Measurements from ENCODE around the gene IL20RA.

The IL20RA gene

DNA sequence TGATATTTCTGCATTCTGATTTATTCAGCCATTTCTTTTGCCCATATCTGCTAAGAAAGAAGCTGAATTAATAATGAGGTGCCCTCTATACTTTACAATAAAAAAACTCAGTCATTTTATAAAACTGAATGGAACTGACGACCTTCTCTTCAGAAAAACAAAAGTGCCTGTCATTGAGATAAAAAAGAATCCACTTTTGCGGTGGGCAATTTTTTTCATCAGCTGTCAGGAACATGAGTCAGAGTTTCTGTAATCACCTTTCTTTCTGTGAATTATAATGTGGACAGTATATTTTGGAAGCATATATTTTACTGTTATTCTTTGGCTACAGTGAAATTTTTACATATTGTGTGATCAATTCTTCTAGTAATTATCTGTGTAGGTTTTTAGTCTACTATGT is 33.4 kb downstream of the IL20RA start:
- in situ Hi-C loops (cut with HindIII; ENCODE audit: low sequenced_read_pairs) = no loop called here

DNA sequence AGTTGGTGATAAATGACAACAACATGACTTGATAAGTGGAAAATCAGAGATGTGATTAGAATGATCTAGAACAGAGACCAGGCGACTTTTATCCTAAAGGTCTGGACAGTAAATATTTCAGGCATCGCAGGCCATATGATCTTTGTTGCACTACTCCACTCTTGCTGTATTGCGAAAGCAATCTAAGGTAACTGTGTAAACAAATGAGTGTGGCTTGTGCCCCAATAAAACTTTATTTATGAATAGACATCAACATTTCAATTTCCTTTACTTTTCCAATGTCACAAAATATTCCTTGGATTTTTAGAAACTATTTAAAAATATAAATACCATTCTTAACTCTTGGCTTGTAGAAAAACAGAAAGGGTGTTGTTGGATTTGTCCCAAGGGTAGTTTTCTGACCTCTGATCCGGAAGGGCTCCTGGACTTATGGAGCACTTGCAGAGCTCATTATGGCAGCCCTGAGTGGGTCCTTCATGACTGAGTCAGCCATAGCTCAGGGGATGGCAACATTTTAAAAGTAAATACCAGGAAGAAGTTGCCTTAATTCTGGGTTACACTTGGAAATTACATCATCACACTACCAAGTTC is 34.5 kb downstream of the IL20RA start:
- in situ Hi-C loops (cut with HindIII; ENCODE audit: low sequenced_read_pairs) = no loop called here

DNA sequence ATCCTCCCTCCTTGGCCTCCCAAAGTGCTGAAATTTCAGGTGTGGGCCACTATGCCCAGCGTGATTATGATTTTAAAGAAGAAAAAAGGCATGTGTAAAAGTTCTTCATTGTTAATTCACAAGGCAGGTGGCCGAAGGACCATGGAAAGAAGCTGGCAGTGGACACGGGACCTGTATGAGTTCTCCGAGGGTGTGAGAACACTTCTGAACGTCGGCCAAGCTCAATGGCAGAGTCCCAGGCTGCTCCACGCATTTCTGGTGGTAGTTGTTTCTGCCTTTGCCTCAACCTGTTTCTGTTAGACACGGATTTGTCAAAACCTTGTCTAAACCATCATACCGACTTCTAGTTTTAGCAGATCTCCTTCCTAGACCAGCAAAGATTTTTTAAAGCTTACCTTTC is 36.6 kb downstream of the IL20RA start:
- in situ Hi-C loops (cut with HindIII; ENCODE audit: low sequenced_read_pairs) = loop anchor here (5.0 kb wide), 1 partner anchor 34 kb away; the partner anchor contains the start of gene IL20RA

DNA sequence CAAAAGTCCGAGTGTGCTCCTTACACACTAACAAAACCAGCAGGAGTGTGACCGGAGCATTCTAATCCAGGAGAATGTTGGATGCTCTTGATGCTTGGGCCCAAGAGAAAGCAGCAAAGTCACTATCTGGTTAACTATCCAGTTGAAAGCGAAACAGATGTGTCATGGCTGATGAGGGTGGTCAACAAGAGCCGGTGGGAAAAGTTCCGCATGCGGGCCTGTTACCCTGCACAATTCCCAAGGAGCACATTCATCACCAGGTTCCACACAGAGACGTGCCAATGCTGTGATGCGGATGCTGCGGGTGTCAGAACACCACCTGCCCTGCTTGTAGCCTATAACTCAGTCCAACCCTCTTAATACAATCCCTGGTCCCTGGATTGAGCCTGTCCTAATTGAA is 38.7 kb downstream of the IL20RA start:
- in situ Hi-C loops (cut with HindIII; ENCODE audit: low sequenced_read_pairs) = loop anchor here (5.0 kb wide), 1 partner anchor 36 kb away; the partner anchor contains the start of gene IL20RA

DNA sequence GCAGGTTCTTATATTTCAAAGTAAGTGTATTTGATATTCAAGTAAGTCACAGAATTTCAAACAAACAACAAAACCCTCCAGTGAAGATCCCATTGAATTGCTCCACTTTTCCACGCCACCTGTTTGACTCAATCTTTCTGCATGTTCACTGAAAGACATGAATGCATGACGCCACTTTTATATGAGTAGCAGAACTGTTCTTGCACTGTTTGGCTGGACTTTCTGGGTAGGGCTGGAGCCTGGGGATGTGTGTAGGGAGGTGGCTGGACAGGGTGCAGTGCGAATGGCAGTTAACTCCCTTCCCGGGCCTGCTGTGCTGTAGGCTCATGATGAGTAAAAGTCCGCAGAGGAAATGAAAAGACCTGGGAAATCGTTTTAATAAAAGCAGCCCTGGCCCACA is 39.7 kb downstream of the IL20RA start:
- in situ Hi-C loops (cut with HindIII; ENCODE audit: low sequenced_read_pairs) = loop anchor here (5.0 kb wide), 1 partner anchor 37 kb away; the partner anchor contains the start of gene IL20RA

DNA sequence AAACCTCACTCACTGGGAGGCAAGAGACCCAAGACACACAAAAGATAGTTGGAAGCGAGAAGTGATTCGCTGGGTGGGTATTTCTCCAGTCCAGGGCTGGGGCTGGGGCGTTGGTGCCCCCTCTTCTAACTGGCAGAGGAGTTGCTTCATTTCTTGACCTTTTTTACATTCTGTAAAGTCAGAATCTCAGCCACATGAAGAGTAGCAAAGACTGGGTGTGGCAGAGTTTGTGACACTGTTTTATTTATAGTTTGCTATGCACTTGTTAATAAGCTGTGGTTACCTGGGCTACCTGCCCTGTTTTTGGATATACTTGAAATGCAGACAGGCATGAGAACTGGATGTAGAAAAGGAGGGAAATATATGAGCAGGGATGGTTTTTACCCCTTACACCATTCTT is 42.3 kb downstream of the IL20RA start:
- in situ Hi-C loops (cut with HindIII; ENCODE audit: low sequenced_read_pairs) = no loop called here

DNA sequence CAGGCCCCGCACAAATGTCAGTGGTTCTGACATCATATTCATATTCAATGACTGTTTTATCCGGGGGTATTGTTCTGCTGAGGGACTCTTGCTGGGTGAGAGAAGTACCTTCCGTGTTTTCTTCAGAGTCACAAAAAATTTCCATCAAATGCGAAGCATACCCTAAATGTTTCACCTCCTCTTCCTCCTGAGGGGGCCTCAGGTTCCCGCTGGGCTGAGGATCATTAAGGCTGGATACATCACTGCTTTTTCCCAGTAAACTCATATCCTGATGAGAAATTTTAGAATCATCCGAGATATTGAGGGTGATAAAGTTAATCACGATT is 42.8 kb downstream of the IL20RA start:
- in situ Hi-C loops (cut with HindIII; ENCODE audit: low sequenced_read_pairs) = no loop called here

DNA sequence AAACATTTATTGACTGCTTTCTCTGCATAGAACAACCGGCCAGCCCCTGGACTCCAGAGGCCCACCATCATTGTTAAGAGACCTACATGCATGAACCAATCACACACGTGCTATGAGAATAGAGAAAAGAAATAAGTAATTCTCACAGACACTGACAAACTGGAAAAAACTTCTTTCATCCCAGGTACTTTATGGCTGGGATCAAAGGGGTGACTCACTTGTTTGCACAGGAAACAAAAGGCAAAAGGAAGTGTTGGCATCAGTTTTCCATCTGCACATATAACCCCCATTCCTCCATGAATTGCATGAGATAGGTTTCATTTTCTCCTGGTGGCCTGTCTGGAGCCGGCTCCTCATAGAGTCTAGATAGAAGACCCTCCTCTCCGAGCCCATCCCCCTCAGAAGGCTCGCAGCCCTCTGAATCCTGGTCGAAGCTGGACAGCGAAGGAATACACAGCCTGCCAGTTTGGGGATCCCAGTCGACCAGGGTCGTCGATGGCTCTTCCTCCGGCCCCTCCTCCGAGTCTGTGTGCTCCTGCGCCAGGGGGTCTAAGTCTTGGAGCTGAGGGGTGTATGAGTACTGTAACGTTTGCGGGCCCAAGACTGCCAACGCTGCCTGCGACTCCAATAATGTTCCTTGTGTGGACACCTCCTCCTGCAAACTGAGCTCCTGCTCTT is 43.3 kb downstream of the IL20RA start:
- in situ Hi-C loops (cut with HindIII; ENCODE audit: low sequenced_read_pairs) = no loop called here

DNA sequence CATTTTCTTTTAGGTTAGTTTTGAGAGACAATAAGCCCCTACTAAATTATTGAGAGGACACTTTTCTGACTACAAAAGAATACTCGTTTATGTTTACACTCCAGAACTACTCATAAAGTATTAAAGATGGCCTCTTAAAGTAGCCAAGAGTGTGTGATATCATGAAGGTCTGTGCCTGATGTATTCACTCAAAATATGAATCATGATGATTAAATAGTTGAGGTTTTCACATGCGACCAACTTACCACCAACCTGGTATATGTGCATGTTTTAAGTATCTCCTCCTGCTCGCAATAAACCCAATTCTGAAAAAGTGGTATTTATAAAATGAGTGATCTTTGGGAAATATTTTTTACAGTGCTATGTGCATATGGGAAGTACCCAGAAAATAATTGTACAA is 43.9 kb downstream of the IL20RA start:
- in situ Hi-C loops (cut with HindIII; ENCODE audit: low sequenced_read_pairs) = no loop called here

DNA sequence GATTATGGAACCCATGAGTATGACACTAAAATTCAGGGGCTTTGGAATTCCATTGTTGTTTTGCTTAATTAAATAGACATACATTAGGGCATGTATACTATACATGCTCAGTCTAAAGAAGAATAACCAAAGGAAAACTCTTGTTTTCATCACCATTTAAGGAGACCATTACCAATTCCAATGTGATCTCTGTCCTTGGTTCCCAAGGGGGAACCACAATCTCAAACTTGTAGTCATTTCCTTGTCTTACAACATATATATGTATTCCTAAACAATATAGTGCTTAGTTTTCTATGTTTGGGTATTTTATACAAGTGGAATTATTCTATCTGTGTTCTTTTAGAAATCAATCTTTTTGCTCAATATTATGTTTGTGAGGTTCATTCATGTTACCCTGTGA is 49.2 kb downstream of the IL20RA start:
- in situ Hi-C loops (cut with HindIII; ENCODE audit: low sequenced_read_pairs) = no loop called here

DNA sequence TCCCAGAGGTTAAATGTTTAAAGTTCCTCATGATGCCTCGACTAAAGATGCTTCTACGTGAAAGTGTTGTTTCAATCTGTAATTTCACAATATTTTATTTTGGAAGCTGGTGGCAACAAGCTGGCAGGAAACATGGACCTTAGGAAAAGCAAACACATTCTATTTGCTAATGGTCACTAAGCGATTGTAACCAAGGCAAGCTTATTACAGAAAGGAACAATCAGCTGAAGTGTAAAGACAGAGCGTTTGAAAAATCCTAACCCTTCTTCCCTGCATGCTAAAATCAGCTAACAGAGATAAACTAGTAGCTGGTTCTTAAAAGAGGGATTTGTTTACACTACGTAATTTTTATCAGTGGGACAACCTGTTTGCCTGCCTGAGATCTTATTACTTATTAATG is 50.0 kb downstream of the IL20RA start:
- in situ Hi-C loops (cut with HindIII; ENCODE audit: low sequenced_read_pairs) = no loop called here

DNA sequence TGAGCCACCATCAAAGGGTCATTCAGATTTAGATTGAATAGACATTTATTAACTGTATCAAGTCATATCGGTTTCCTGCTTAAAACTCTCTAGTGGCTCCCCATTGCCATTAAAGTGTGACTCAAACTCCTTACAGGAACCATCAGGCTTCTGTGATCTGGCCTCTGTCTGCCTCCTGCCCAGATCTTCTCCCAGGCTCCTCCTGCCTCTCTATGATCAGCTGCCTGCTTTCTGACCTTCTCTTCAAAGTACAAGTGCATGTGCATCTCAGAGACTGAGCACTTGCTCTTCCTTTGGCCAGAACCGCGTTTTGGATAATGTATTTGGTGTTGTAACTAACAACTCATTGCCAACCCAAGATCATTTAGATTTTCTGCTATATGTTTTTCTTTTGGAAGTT is 52.7 kb downstream of the IL20RA start:
- in situ Hi-C loops (cut with HindIII; ENCODE audit: low sequenced_read_pairs) = no loop called here

DNA sequence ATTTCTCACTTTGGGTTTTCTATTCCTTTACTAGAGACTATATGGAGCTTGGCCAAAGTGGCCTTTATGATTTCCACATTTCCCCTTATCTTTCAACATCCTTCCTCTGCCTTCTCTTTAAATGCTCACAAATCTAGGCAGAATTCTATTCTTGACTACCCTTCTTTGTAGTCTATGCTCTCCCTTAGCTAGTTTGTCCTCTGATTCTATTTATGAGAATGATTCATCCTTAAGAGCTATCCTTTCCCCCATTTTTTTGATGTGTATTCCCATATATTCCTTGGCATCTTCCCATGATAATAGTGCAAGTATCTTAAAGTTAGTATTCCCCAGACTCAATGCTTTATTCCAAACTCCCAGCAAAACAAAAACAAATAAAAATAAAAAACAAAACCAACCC is 53.1 kb downstream of the IL20RA start:
- in situ Hi-C loops (cut with HindIII; ENCODE audit: low sequenced_read_pairs) = no loop called here

DNA sequence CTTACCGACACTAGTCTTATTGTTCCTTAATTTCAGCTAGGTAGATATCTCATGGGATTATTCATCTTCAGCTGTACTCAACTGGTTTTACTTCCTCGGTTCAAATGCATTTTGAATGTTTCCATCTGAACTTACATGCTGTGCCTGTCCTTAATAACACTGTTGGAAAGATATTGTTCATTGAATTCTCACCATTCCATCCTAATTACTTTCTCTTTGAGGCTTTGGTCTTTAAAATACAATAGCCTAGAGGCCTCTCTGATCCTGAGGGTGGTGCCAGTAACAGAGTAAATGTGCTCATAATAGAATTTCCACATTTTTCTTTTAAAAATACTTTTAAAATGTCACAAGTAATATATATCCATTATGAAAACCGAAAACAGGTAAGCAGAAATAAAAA is 54.0 kb downstream of the IL20RA start:
- in situ Hi-C loops (cut with HindIII; ENCODE audit: low sequenced_read_pairs) = no loop called here

DNA sequence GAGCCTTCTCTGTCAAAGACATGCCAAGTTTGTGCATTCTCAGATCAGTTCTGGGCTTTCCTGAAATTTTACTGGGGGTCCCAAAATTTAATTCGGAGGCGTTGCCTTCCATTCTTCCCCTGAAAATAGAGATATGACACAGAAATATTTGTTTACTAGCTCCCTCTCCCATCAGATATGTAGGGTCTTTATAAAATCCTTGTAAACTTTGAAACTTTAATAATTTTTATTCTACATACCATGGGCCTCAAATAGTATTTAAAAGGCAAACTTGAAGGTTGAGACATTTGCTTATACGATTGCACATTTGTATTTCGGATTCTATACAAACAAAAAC is 54.6 kb downstream of the IL20RA start:
- in situ Hi-C loops (cut with HindIII; ENCODE audit: low sequenced_read_pairs) = no loop called here

DNA sequence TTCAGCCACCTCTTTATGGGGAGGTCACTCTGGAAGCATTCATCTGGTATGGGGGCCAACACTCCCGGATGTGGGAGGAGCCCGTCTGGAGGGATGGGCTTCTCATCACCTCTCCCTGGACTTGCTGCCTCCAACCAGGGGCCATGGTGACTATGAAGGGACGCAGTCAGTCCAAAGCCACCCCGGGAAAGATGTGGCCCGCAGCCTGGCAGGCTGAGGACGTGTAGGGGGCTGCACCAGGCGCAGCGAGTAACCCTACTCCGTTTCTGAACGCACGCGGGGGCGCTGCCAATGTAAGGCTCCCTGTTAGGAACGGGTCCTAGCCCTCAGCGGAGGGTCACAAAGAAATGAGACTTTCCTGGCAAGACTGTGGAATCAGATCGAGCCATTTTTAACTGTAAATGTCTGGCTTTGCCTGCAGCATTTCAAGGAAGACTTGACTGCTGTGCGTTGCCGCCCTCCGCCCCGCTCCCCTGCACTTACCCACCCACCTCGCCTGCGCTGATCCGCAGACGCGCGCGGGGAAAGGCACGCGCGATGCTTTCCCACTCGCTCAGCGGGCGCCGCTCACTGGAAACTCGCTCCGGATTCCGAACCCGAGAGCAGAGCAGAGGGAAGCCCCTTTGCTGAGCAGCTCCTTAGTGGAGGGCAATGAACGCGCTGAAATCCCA is 55.1 kb downstream of the IL20RA start:
- in situ Hi-C loops (cut with HindIII; ENCODE audit: low sequenced_read_pairs) = no loop called here

DNA sequence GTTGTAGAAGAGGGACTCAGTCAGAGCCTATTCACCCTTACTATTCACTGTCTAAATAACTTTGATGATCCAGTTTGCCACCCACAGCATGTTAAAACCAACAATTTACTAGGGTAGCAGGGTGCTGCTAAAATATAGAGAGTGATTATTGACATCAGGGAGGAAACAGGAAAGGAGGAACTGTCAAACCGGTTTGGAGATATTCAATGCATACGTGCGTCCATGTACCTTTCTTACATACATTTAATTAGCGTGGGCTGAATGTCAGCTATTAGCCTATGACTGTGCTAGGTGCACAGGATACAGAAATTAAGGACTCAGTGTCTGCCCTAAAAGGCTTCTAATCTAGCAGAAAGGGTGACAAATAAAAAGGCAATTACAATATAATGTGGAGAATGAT is 57.2 kb downstream of the IL20RA start:
- in situ Hi-C loops (cut with HindIII; ENCODE audit: low sequenced_read_pairs) = no loop called here

DNA sequence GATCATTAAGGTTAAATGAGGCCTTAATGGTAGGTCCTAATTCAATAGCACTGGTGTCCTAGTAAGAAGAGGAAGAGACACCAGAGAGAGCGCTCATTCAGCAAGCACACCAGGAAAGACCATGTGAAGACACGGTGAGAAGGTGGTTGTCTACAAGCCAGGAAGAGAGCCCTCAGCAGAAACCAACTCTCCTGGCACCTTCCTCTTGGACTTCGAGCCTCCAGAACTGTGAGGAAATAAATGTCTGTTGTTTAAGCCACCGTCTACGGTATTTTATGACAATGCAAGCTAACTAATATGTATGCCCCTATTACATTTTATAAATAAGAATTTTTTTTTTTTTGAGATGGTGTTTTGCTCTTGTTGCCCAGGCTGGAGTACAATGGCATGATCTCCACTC is 59.3 kb downstream of the IL20RA start:
- in situ Hi-C loops (cut with HindIII; ENCODE audit: low sequenced_read_pairs) = no loop called here

DNA sequence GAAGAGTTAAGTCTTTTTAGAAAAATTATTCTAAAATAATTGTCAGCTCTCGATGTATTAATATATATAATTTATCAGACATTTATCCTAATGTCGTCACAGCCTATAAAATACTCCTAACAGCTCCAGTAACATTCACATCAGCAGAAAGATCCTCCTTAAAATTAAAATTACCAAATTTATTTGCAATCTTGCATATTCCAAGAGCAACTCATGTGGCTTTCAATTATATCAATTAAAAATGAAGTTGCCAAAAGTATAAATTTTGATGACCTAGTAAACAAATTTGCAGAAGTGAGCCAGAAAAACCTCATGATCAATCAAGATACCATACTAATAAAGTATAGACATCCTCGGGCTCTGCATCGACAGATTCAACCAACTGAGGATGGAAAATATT is 60.2 kb downstream of the IL20RA start:
- in situ Hi-C loops (cut with HindIII; ENCODE audit: low sequenced_read_pairs) = no loop called here

DNA sequence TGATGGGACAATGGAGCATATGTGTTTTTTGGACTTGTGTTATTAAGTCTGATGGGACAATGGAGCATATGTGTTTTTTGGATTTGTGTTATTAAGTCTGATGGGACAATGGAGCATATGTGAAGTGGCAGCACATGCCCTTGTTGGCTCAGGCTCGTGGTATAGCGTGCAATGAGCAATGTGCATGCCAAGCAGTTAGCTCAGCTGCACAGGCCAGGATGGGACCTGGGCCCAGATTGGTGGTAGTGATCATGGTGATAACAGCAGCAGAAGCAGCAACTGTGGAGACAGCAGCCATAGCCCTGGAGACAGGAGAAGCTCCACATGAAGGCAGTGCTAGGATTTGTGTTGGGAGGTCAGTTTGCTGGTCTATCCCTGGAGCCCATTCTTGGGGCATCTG is 61.1 kb downstream of the IL20RA start:
- in situ Hi-C loops (cut with HindIII; ENCODE audit: low sequenced_read_pairs) = no loop called here

DNA sequence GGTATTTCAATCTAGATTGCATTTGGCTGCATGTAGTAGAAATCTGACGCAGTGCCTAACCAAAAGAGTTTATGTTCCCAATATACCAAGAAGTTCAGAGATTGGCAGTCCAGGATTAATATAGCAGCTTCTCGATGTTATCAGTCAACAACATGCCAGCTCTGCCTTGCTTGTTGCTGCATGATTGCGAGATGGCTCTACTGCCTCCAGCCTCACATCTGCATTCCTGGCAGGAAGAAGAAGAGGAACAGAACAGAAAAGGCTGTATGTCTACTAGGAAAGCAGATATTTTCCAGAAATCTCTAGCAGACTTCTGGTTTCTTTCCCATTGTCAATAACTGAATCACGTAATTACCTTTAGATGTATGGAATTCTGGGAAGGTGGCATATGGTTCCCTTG is 61.8 kb downstream of the IL20RA start:
- in situ Hi-C loops (cut with HindIII; ENCODE audit: low sequenced_read_pairs) = no loop called here

DNA sequence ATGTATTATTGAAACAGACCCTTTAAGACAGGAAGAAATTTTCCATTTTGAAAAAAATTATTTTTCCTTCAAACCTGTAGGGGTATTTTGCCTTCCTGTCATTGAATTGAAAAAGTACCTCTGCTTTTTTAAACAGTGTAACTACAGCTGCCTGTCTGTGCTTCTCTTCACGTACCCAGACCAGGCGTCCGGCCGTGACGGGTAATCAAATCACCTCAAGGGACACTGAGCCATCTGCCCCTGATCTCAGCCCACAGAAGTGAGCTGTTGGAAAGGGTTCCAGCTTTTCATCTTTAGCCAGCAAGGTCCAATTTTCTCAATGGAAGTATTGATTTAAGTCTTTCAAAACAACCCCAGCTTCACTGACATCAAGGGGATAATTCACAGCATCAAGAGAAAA is 64.7 kb downstream of the IL20RA start:
- in situ Hi-C loops (cut with HindIII; ENCODE audit: low sequenced_read_pairs) = no loop called here

DNA sequence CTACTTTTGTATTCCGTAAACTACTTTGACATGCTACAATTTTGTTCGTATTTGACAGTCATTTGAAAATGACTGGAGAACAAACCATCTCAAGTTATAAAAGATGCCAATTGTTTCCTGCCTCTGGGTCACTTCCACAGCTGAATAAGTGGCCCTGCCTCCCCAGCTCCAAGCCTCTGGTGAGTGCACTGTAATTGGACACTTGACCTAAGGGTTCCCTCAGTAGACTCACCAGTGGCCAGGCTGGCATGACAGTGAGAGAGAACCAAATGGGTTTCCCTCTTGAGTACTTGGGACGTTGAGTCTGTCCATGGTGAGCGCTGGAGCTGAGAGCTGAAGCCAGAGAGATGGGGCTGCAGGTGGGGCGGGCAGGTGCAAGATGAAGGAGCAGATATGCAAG is 65.6 kb downstream of the IL20RA start:
- in situ Hi-C loops (cut with HindIII; ENCODE audit: low sequenced_read_pairs) = no loop called here

All from DLD1 (cell line).